LNCaP clone FGC (cell line): ENCODE results near the gene MVD.

ENCODE experiments used
- DNase-seq: peaks from one replicate; pipeline ENCODE4 v3.0.0-alpha.2; 2011; ENCODE audit warnings: low read depth
- H3K4me3 ChIP-seq: 2 replicates; pipeline ENCODE4 v1.5.1; 2011; ENCODE audit warnings: mild to moderate bottlenecking, low read depth, low read length, control low read depth
- CTCF ChIP-seq: IDR thresholded peaks from 2 replicates; pipeline ENCODE4 v1.5.1; 2012; ENCODE audit warnings: mild to moderate bottlenecking; ENCODE audit not compliant: control insufficient read depth, insufficient read depth; ENCODE audit errors: extremely low read depth

Gene MVD

GRCh38 chr16:88686439-88687253 is 23.8 kb upstream of the MVD start, which contains the start of gene SNAI3:
SNAI3 (minus strand) TSS chr16:88686507; CDS start chr16:88686406, 101 bp downstream.
- H3K4me3 ChIP-seq = peak within 1 kb of the TSS; percentile 62
- no peak for TF ChIP-seq CTCF
- no peak for DNase-seq

- no peak for TF ChIP-seq CTCF
- peak overlapping the region; percentile 62 for H3K4me3 ChIP-seq
- DNase-seq = no peak
Observed at GRCh38 chr16:88686062-88686438, 23.2 kb upstream of the MVD start.

- TF ChIP-seq CTCF = peak; percentile 31; the same call in 1 of the 2 replicates
- no peak for DNase-seq
- H3K4me3 ChIP-seq = peak overlapping the region; percentile 62
Observed at GRCh38 chr16:88685156-88686061, 22.5 kb upstream of the MVD start.

- no peak for DNase-seq
- TF ChIP-seq CTCF = no peak
- no peak overlapping the region for H3K4me3 ChIP-seq
Observed at GRCh38 chr16:88684569-88685155, 21.8 kb upstream of the MVD start.

GRCh38 chr16:88681709-88682451 is 19.0 kb upstream of the MVD start:
- no peak overlapping the region for H3K4me3 ChIP-seq
- no peak for DNase-seq
- TF ChIP-seq CTCF = no peak

- H3K4me3 ChIP-seq = no peak overlapping the region
- DNase-seq = no peak
- TF ChIP-seq CTCF = peak; percentile 69
Observed at GRCh38 chr16:88681084-88681680, 18.3 kb upstream of the MVD start.
